ENCODE measurements around the gene RIPK1.
"Not testable (repeated sequence)": the region's sequence is repeated elsewhere in the genome, so short reads cannot be mapped to it uniquely, and the experiment has no call there.

Gene RIPK1

GRCh38 chr6:3068329-3069214 is at the start of gene RIPK1:
Gene RIPK1 (plus strand): TSS chr6:3068494. CDS start chr6:3076824, 8,330 bp downstream.
- peak; percentile 98 for DNase-seq (ENCODE audit: low spot score)

- no peak for DNase-seq (ENCODE audit: low spot score)
These were observed 49.2 kb upstream of the RIPK1 start for GRCh38 chr6:3019065-3019464.

GRCh38 chr6:3019749-3020320 is 48.5 kb upstream of the RIPK1 start:
- no peak for DNase-seq (ENCODE audit: low spot score)

GRCh38 chr6:3020976-3021598 is 47.2 kb upstream of the RIPK1 start:
- not testable (repeated sequence) for DNase-seq (ENCODE audit: low spot score)

- no peak for DNase-seq (ENCODE audit: low spot score)
These were observed 45.3 kb upstream of the RIPK1 start for GRCh38 chr6:3022765-3023662.

GRCh38 chr6:3023663-3024483 is 44.4 kb upstream of the RIPK1 start:
- peak; percentile 97 for DNase-seq (ENCODE audit: low spot score)

GRCh38 chr6:3026791-3027626 is 41.3 kb upstream of the RIPK1 start:
- DNase-seq (ENCODE audit: low spot score): peak; percentile 22

- not testable (repeated sequence) for DNase-seq (ENCODE audit: low spot score)
These were observed 40.1 kb upstream of the RIPK1 start for GRCh38 chr6:3028156-3028555.

- no peak for DNase-seq (ENCODE audit: low spot score)
These were observed 36.2 kb upstream of the RIPK1 start for GRCh38 chr6:3031857-3032640.

- DNase-seq (ENCODE audit: low spot score): no peak
These were observed 35.3 kb upstream of the RIPK1 start for GRCh38 chr6:3032986-3033385.

- DNase-seq (ENCODE audit: low spot score): no peak
These were observed 34.6 kb upstream of the RIPK1 start for GRCh38 chr6:3033652-3034051.

GRCh38 chr6:3035397-3035796 is 32.9 kb upstream of the RIPK1 start:
- no peak for DNase-seq (ENCODE audit: low spot score)

- DNase-seq (ENCODE audit: low spot score): no peak
These were observed 31.2 kb upstream of the RIPK1 start for GRCh38 chr6:3036861-3037637.

- no peak for DNase-seq (ENCODE audit: low spot score)
These were observed 30.5 kb upstream of the RIPK1 start for GRCh38 chr6:3037638-3038365.

- DNase-seq (ENCODE audit: low spot score): no peak
These were observed 28.9 kb upstream of the RIPK1 start for GRCh38 chr6:3039384-3039783.

- no peak for DNase-seq (ENCODE audit: low spot score)
These were observed 27.1 kb upstream of the RIPK1 start for GRCh38 chr6:3041147-3041546.

GRCh38 chr6:3041606-3042005 is 26.7 kb upstream of the RIPK1 start:
- no peak for DNase-seq (ENCODE audit: low spot score)

GRCh38 chr6:3045369-3045768 is 22.9 kb upstream of the RIPK1 start:
- DNase-seq (ENCODE audit: low spot score): no peak

Data from GM03348 (cell line).